GM18505 (cell line): ENCODE measurements around the gene AFG3L2.

Source experiments
- ATAC-seq: cut with Tn5 transposase; IDR thresholded peaks from one replicate; pipeline ENCODE4 v1.9.1; 2021; ENCODE audit not compliant: unreplicated experiment
- POLR2A ChIP-seq: IDR thresholded peaks from 4 replicates; pipeline ENCODE4 v1.6.1; 2011; ENCODE audit warnings: borderline replicate concordance; ENCODE audit not compliant: insufficient read depth, insufficient read length; ENCODE audit errors: extremely low read depth

AFG3L2 gene

GRCh38 chr18:12377556-12378197 is 650 bp upstream of the AFG3L2 start:
- TF ChIP-seq POLR2A, result peak; percentile 49
- peak; percentile 49 for ATAC-seq

- ATAC-seq, result no peak
Measured at GRCh38 chr18:12376034-12376753, 833 bp downstream of the AFG3L2 start.

GRCh38 chr18:12374401-12374800 is 2.6 kb downstream of the AFG3L2 start:
- no peak for ATAC-seq
- TF ChIP-seq POLR2A, result no peak

More at GRCh38 chr18:12376034-12376753, 833 bp downstream of the AFG3L2 start:
- no peak for TF ChIP-seq POLR2A

- no peak for TF ChIP-seq POLR2A
- no peak for ATAC-seq
Measured at GRCh38 chr18:12373771-12374116, 3.3 kb downstream of the AFG3L2 start.

- no peak for TF ChIP-seq POLR2A
- no peak for ATAC-seq
Measured at GRCh38 chr18:12373116-12373770, 3.8 kb downstream of the AFG3L2 start.

GRCh38 chr18:12372406-12372805 is 4.6 kb downstream of the AFG3L2 start:
- TF ChIP-seq POLR2A, result no peak
- ATAC-seq, result no peak

GRCh38 chr18:12371590-12371989 is 5.4 kb downstream of the AFG3L2 start:
- TF ChIP-seq POLR2A, result no peak
- ATAC-seq, result no peak

- ATAC-seq, result no peak
- no peak for TF ChIP-seq POLR2A
Measured at GRCh38 chr18:12369211-12369610, 7.8 kb downstream of the AFG3L2 start.

- no peak for ATAC-seq
Measured at GRCh38 chr18:12366784-12367183, 10.2 kb downstream of the AFG3L2 start.

GRCh38 chr18:12366379-12366778 is 10.6 kb downstream of the AFG3L2 start:
- no peak for ATAC-seq

More at GRCh38 chr18:12366784-12367183, 10.2 kb downstream of the AFG3L2 start:
- no peak for TF ChIP-seq POLR2A

GRCh38 chr18:12362473-12363174 is 14.4 kb downstream of the AFG3L2 start:
- no peak for TF ChIP-seq POLR2A
- ATAC-seq, result no peak

More at GRCh38 chr18:12366379-12366778, 10.6 kb downstream of the AFG3L2 start:
- no peak for TF ChIP-seq POLR2A

GRCh38 chr18:12361770-12362378 is 15.2 kb downstream of the AFG3L2 start:
- no peak for TF ChIP-seq POLR2A
- ATAC-seq, result no peak

- no peak for ATAC-seq
- no peak for TF ChIP-seq POLR2A
Measured at GRCh38 chr18:12359515-12359927, 17.5 kb downstream of the AFG3L2 start.
